ENCODE data around the gene PDZD7.

The PDZD7 gene

DNA sequence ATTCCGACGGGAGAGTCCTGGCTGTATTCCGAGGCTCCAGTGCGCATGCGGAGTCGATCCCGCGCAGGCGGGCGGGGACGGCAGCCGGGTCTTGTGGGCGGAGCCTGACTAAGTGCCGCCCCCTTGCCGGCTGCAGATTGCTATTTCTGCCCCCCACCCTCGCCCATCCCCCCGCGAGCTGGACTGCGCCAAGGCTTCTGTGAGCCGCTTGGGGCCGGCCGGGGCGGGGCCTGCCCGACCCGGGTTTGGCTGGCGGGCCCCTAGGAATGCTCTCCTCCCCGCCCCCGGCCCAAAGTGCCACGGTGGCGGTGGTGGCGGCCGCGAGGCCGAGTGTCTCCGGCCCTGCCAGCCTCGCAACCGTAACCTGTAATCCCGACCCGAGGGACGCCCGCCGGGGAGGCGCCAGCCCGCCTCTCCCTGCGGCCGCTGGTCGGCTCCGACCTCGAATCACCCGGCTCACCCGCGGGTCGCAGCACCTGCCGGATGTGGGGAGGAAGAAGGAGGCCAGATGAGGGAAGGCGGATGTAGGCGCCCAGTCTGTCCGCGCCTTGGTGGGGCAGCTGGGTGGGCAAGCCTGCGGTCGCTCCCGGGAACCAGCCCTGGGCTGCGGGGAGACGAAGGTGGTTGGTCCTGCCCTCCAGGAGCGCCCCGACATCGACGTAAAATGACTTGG lies 30.2 kb upstream of the PDZD7 start:
- TF ChIP-seq, protein P1, sequence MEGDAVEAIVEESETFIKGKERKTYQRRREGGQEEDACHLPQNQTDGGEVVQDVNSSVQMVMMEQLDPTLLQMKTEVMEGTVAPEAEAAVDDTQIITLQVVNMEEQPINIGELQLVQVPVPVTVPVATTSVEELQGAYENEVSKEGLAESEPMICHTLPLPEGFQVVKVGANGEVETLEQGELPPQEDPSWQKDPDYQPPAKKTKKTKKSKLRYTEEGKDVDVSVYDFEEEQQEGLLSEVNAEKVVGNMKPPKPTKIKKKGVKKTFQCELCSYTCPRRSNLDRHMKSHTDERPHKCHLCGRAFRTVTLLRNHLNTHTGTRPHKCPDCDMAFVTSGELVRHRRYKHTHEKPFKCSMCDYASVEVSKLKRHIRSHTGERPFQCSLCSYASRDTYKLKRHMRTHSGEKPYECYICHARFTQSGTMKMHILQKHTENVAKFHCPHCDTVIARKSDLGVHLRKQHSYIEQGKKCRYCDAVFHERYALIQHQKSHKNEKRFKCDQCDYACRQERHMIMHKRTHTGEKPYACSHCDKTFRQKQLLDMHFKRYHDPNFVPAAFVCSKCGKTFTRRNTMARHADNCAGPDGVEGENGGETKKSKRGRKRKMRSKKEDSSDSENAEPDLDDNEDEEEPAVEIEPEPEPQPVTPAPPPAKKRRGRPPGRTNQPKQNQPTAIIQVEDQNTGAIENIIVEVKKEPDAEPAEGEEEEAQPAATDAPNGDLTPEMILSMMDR (IDR thresholded peaks at IDR 0.05; ENCODE audit: control insufficient read depth, extremely low read depth, insufficient read depth) = no peak
- no peak for DNase-seq (ENCODE audit: low read depth)
- H3K4me3 ChIP-seq (ENCODE audit: low read depth, low read length) = peak overlapping the region; percentile 78

DNA sequence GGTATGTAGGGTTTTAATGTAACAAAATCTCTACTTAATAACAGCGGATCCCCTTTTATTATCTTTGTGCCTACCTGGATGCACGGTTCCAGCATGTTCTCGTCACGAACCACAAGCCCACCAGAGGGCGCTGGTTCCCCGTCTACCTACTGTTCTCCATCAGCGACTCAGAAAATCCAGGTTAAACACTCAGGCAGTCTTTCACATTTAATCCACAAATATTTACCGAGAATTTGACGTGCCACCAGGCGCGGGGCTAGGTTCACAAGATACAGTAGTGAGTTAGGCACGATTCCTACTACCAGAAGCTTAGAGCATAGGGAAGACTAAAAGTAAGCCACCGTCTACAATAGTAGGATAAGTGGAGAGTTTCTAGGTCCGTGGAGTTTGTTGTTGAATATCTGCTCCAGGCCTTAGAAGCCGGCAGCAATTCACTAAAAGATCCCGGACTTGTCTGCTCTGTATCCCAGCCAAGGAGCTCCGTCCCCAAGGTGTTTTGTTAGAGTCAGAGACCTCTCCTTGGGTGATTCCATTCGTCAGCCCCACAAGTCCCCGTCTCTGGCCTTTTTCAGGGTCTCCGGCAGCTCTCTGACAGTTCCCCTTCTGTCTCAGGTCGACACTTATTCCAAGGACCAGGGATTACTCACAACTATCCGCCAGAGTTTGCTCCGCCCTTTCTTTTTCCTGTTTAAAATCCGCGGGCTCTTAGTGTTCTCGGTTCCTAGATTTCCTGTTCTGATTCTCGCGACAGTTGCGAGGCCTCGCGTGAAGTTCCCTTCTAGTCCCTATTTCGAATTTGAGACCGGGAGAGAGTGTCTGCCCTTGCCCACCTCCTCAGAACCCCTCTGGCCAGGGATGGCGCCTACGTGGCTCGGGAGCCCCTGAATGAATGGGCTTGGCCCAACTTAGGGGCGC lies 29.4 kb upstream of the PDZD7 start:
- DNase-seq (ENCODE audit: low read depth) = peak; percentile 68
- TF ChIP-seq, protein P1 (IDR thresholded peaks at IDR 0.05; ENCODE audit: control insufficient read depth, extremely low read depth, insufficient read depth) = peak; percentile 68

DNA sequence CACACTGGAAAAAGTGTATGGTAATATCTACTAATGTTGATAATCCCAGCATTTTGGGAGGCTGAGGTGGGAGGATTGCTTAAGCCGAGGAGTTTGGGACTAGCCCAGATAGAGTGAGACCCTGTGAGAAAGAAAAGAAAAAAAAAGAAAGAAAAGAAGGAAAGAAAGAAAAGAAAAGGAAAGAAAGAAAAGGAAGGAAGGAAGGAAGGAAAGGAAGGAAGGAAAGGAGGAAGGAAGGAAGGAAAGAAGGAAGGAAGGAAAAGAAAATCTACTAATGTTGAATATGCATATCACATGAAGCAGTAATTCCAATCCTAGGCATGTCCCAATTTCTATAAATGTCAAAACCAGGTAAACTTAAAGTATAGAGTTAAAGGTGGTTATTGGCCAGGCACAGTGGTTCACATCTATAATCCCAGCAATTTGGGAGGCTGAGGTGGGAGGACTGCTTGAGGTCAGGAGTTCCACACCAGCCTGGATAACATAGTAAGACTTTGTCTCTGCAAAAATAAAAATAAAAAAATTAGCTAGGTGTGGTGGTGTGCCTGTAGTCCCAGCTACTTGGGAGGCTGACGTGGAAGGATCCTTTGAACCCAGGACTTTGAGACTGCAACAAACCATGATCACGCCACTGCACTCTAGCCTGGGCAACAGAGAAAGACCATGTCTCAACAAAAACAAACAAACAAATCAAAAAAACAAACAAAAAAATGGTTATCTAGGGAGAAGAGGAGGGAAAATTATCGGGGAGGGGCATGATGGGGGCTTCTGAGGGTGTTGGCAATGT lies 25.6 kb upstream of the PDZD7 start:
- H3K4me3 ChIP-seq (ENCODE audit: low read depth, low read length) = no peak overlapping the region
- TF ChIP-seq, protein P1 (IDR thresholded peaks at IDR 0.05; ENCODE audit: control insufficient read depth, extremely low read depth, insufficient read depth) = no peak
- DNase-seq (ENCODE audit: low read depth) = no peak

More for the DNA sequence above, 29.4 kb upstream of the PDZD7 start:
- peak overlapping the region; percentile 78 for H3K4me3 ChIP-seq (ENCODE audit: low read depth, low read length)

DNA sequence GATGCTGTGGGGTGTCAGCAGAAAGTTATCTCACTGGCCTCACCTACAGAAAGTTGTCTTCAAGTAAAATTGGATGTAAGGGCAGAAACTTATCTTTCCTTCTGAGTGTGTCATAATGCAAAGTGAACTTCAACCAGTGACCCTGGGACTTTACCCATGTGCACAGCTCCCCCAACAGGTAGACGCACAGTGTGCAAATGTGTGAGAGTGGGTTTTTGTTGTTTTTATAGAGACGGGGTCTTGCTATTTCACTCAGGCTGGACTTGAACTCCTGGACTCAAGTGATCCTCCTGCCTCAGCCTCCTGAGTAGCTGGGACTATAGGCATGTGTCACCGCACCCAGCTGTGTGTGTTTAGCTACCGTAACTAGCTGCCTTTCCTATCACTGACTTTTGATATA lies 24.5 kb upstream of the PDZD7 start:
- TF ChIP-seq, protein P1 (IDR thresholded peaks at IDR 0.05; ENCODE audit: control insufficient read depth, extremely low read depth, insufficient read depth) = no peak
- no peak overlapping the region for H3K4me3 ChIP-seq (ENCODE audit: low read depth, low read length)
- no peak for DNase-seq (ENCODE audit: low read depth)

DNA sequence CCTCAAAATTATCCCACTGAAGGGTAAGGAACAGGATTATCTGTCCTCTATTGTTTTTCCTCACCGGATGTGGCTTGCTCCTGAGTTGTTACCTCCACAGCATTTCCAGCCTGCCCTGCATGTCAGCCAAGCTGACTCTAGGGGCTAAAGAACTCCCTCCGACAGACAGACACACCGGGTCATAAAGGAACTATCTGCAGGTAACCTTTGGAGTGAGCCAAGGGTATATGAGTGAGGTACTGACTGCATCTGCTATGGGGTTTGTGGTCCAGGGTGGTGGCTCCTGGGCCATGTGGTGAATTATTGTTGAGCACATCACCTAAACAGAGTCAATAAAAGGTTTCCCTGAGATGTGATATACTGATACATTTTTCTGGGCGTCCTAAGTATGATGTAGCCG lies 23.9 kb upstream of the PDZD7 start:
- DNase-seq (ENCODE audit: low read depth) = no peak
- no peak overlapping the region for H3K4me3 ChIP-seq (ENCODE audit: low read depth, low read length)
- TF ChIP-seq, protein P1 (IDR thresholded peaks at IDR 0.05; ENCODE audit: control insufficient read depth, extremely low read depth, insufficient read depth) = no peak

DNA sequence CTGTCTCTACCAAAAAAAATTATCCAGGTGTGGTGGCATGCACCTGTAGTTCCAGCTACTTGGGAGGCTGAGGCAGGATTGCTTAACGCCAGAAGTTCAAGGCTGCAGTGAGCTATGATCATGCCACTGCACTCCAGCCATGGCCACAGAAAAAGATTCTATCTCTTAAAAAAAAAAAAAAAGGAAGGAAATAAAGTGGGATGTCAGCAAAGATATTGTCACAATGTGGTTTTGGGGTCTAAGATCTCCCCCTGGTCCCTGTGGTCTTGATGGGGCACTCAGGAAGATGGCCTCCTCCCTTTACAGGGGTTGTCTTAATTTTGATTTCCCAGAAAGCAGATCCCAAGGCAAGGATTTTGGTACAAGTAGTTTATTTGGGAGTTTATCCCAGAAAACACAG lies 23.4 kb upstream of the PDZD7 start:
- DNase-seq (ENCODE audit: low read depth) = no peak
- H3K4me3 ChIP-seq (ENCODE audit: low read depth, low read length) = no peak overlapping the region
- TF ChIP-seq, protein P1 (IDR thresholded peaks at IDR 0.05; ENCODE audit: control insufficient read depth, extremely low read depth, insufficient read depth) = no peak
